Heart left ventricle (tissue), 16 donors: ENCODE measurements around the gene NOL7. TPM values are rescaled to one million over a fixed set of nuclear protein-coding genes. Genes with fewer than 3 reads are reported as not detected.

Experiments used
- ATAC-seq, 4 donors: fragments of 200-7000 bp; cut with Tn5 transposase; one replicate each; pipeline ENCODE4 v1.9.1; 2020 to 2022; ENCODE audit warnings: moderate library complexity in 4 of 4, mild to moderate bottlenecking in 3 of 4, moderate number of reproducible peaks in 1 of 4
- DNase-seq, 5 donors: peaks; one replicate each; pipeline ENCODE4 v3.0.0-alpha.2; 2020
- H3K27ac ChIP-seq, 12 donors: fragments of 200-600 bp; sonication (generic) in 4 of 12; one replicate each; pipeline versions ENCODE4 v1.5.0 to v1.8.0; 2016 to 2022; ENCODE audit warnings: mild to moderate bottlenecking in 2 of 12
- H3K27me3 ChIP-seq, 9 donors: fragments of 200-600 bp; sonication (generic) in 2 of 9; one replicate each; pipeline versions ENCODE4 v1.5.1 to v1.8.0; 2016 to 2022; ENCODE audit warnings: mild to moderate bottlenecking in 3 of 9
- H3K36me3 ChIP-seq, 9 donors: fragments of 200-600 bp; sonication (generic) in 2 of 9; one replicate each; pipeline versions ENCODE4 v1.5.0 to v1.8.0; 2018 to 2022; ENCODE audit warnings: mild to moderate bottlenecking in 2 of 9
- H3K4me1 ChIP-seq, 12 donors: fragments of 200-600 bp; sonication (generic) in 4 of 12; one replicate each; pipeline versions ENCODE4 v1.5.0 to v1.8.0; 2016 to 2022; ENCODE audit warnings: mild to moderate bottlenecking in 3 of 12
- H3K4me3 ChIP-seq, 12 donors: fragments of 200-600 bp; sonication (generic) in 4 of 12; one replicate each; pipeline versions ENCODE4 v1.5.0 to v1.8.0; 2017 to 2022; ENCODE audit warnings: mild to moderate bottlenecking in 9 of 12, moderate library complexity in 4 of 12
- H3K9me3 ChIP-seq, 12 donors: fragments of 200-600 bp; sonication (generic) in 4 of 12; one replicate each; pipeline versions ENCODE4 v1.5.0 to v1.8.0; 2016 to 2022; ENCODE audit warnings: mild to moderate bottlenecking in 1 of 12
- POLR2A ChIP-seq, 2 donors: fragments of 450-650 bp; IDR thresholded peaks; one replicate each; pipeline ENCODE4 v1.6.1; 2017; ENCODE audit warnings: antibody characterized with exemption in 2 of 2, mild to moderate bottlenecking in 2 of 2, moderate library complexity in 2 of 2
- WGBS, 4 donors: extraction: QIAGEN DNeasy Blood & Tissue Kit in 2 of 4; methylation state at CpG; one replicate each; pipeline versions ENCODE4 v1.1.5 to v1.1.7; 2013 to 2018; 5-methylcytosine and 5-hydroxymethylcytosine counted together
- intact Hi-C, 10 donors: fragments of 100-400 bp; cut with DNase I; formaldehyde crosslinking; loops; one replicate each; pipeline versions ENCODE4 v1.11.1 to v1.14.2; 2022
- polyA plus RNA-seq, 2 donors: library from polyadenylated mRNA; stranded (reverse); fragments of 200-250 nt; gene quantifications; one replicate each; pipeline ENCODE4 v1.2.3, GENCODE V29; 2013
- total RNA-seq, 9 donors: library from RNA; depleted of rRNA in 2 of 9; stranded (reverse); fragments of >200 nt in 2 of 9; fragmentation: NEBNext Ultra II Directional in 3 of 9; extraction: Animal tissue kit (Norgen Biotek cat#: 25700) in 3 of 9; gene quantifications; one replicate each; pipeline versions ENCODE4 v1.1.0 to v1.2.4, GENCODE V29; 2016 to 2023
- TF ChIP-seq, protein P1 (sequence below), 12 donors: fragments of 200-600 bp; sonication (generic) in 4 of 12; IDR thresholded peaks; one replicate each; pipeline versions ENCODE4 v1.5.0 to v1.8.0; 2018 to 2022; ENCODE audit warnings: antibody characterized with exemption in 12 of 12, mild to moderate bottlenecking in 5 of 12
- donor health status: ischemic (EF 13 %, LVEDD 7.1; RV severe dilation, severe dysfunction).
- donor health status: healthy with polysubstance abuse.
- donor health status: DM: no; HTN: yes; CAD: no.
- donor health status: DM: no; HTN: no; CAD: no.
- donor health status: ischemic (EF 25% LVEDD 6.9; RV normal size, moderate dysfunction).
- donor health status: ischemic (EF 25% LVEDD 5.7; RV mildly dilated, moderate dysfunction).
- donor health status: healthy.
- donor health status: DM: yes; HTN: yes; CAD: no.
- donor health status: ischemic (EF 35%, LVEDD 5.7; RV mildly dilated, moderate dysfunction).
- donor health status: nonischemic (EF 11% LVEDD 7.7; RV severe dilation, severe dysfunction).
- donor health status: DM: yes; HTN: yes; CAD: no.
- donor health status: PGD.
- donor health status: ischemic (EF 29% LVEDD 5.4; RV normal size, mild dysfunction).
- donor health status: nonischemic (EF 23%, LVEDD 6.1; RV moderate dilation, normal function).

Gene NOL7
- total and polyA plus RNA-seq, 11 donors: 38.6 to 124 (median 54.6) TPM

DNA sequence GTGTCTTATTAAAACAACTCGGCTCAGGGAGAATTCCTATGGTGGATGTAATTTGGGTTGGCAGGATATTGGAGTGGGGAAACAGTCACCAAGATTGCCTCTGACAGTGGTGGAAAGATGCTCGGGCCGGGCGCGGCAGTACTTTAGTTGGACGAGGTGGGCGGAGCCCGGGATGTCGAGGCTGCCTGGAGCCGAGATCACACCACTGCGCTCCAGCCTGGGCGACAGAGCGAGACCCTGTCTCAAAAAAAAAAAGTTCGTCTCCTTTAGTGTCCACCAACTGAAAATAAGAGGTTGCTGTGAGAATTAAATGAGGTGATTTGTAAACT, 621 bp downstream of the NOL7 start:
- Histone ChIP-seq H3K36me3 (peaks cover 0 to 44% (median 38%) of the 10 kb centered on the region in 9 donors), H3K27me3 (no peaks in the 10 kb centered on the region), H3K27ac (peak overlapping the region; percentile 75 to 94 (median 89)), H3K4me1 (peaks cover 3 to 42% (median 26%) of the 10 kb centered on the region in 12 donors), H3K4me3 (peak overlapping the region; percentile 66 to 96 (median 83)), H3K9me3 (no peaks in the 10 kb centered on the region)
- ATAC-seq (peak in 3 of 4 donors; percentile 29 to 55 (median 31)), DNase-seq (peak; percentile 53 to 72 (median 55))
- TF ChIP-seq POLR2A (IDR thresholded peaks at IDR 0.05): no peak
- TF ChIP-seq, protein P1, sequence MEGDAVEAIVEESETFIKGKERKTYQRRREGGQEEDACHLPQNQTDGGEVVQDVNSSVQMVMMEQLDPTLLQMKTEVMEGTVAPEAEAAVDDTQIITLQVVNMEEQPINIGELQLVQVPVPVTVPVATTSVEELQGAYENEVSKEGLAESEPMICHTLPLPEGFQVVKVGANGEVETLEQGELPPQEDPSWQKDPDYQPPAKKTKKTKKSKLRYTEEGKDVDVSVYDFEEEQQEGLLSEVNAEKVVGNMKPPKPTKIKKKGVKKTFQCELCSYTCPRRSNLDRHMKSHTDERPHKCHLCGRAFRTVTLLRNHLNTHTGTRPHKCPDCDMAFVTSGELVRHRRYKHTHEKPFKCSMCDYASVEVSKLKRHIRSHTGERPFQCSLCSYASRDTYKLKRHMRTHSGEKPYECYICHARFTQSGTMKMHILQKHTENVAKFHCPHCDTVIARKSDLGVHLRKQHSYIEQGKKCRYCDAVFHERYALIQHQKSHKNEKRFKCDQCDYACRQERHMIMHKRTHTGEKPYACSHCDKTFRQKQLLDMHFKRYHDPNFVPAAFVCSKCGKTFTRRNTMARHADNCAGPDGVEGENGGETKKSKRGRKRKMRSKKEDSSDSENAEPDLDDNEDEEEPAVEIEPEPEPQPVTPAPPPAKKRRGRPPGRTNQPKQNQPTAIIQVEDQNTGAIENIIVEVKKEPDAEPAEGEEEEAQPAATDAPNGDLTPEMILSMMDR (IDR thresholded peaks at IDR 0.05): no peak
- WGBS, 4 donors: 0 to 1% (median 0%) methylated on average over 14 of the region's 14 CpGs
- intact Hi-C loops: loop anchor here in 8 of 10 donors (1.0 to 10.0 kb wide), 9 partner anchors 41 to 288 kb away; partner anchors contain the start of genes RANBP9 (in 4 of the 8), SIRT5 (in 1 of the 8) and TBC1D7 (in 1 of the 8)

DNA sequence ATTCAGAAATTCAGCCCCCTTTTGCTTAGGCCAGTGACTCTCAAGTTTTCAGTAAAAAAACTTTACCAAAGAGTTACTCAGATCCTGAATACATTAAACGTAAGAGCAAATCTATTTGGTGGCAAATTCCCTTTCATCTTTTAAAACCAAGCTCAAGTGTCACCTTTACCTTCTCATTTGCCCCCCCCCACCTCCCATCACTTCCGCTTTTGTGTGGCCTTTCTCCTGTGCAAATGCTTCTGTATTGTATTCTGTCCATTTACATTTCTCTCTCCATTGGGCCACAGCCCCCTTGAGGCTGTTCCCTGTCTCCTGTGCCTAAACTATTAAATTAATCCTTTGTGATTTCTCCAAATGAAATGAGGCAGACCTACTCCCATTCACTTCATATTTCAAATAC, 1.9 kb downstream of the NOL7 start:
- Histone ChIP-seq H3K4me3 (no peak overlapping the region), H3K4me1 (peaks cover 3 to 33% (median 24%) of the 10 kb centered on the region in 12 donors), H3K9me3 (no peaks in the 10 kb centered on the region), H3K36me3 (peaks cover 0 to 57% (median 51%) of the 10 kb centered on the region in 9 donors), H3K27ac (no peak overlapping the region), H3K27me3 (no peaks in the 10 kb centered on the region)
- DNase-seq (no peak), ATAC-seq (no peak)
- 74 to 89% (median 87%) methylated on average over 2 of the region's 2 CpGs for WGBS, 4 donors
- TF ChIP-seq, protein P1 (IDR thresholded peaks at IDR 0.05): no peak
- TF ChIP-seq POLR2A (IDR thresholded peaks at IDR 0.05): no peak
- intact Hi-C loops: loop anchor here in 6 of 10 donors (5.0 to 10.0 kb wide), 6 partner anchors 88 to 290 kb away; partner anchors contain the start of genes RANBP9 (in 2 of the 6) and TBC1D7 (in 1 of the 6)

DNA sequence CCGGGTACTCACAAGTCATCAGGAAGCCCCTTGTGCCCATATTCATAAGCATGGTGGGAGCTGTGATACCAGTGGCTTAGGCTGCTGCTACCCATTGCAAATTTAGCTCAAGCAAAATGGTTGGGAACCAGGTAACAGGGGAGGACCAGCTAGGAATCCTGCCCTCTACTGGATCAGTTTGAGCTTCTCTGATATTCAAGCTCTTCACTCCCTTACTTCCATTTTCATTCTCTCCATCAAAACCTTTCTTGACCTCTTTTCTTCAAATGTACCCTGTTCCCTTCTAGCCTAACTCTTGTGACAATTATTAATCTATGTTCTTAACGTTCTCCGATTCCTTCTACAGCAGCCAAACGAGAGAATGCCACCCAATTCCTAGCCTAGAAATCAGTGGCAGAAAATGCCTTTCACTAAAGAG, 9.7 kb downstream of the NOL7 start:
- Histone ChIP-seq H3K9me3 (no peaks in the 10 kb centered on the region), H3K4me3 (no peak overlapping the region), H3K27ac (no peak overlapping the region), H3K27me3 (no peaks in the 10 kb centered on the region), H3K4me1 (no peaks in the 10 kb centered on the region), H3K36me3 (peaks cover 0 to 100% (median 94%) of the 10 kb centered on the region in 9 donors)
- ATAC-seq: peak in 3 of 4 donors; percentile 37 to 64 (median 48)
- 63 to 75% (median 66%) methylated on average over 4 of the region's 4 CpGs for WGBS, 4 donors
- DNase-seq: no peak
- intact Hi-C loops: loop anchor here in 2 of 10 donors (5.0 kb wide), 2 partner anchors 82 to 87 kb away; partner anchors contain the start of gene RANBP9 (in 1 of the 2)
- TF ChIP-seq, protein P1 (IDR thresholded peaks at IDR 0.05): peak in 11 of 12 donors; percentile 10 to 49 (median 34)
- TF ChIP-seq POLR2A (IDR thresholded peaks at IDR 0.05): no peak

DNA sequence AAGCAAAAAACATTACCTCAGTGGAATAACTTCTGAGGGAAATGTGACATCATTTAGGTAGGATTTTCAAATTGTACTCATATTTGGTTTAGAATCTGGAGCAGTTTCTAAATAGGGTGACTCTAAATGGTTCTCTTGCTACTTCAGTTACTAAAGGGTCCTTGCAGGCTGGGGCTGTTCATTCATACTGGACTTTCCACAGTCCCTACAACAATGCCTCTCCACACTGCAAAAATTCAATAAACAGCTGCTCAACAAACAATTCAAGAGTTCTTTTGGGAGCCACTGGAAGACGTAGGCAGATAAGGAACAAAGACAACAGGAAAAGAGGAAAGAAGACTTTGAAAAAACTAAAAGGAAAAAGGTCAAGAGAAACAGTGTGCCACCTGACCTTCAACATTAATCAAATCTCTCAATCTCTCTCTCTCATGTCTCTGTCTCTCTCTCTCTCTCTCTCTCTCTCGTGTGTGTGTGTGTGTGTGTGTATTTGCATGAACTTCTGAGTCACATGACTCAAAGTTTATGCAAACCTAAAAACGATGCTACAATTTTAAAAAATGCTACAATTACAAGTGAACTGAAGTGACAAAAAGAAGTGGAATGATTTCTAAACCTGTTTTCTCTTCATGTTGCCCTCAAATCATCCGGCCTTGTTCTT, 14.5 kb downstream of the NOL7 start:
- TF ChIP-seq, protein P1 (IDR thresholded peaks at IDR 0.05): no peak
- no peak for TF ChIP-seq POLR2A (IDR thresholded peaks at IDR 0.05)
- ATAC-seq (no peak), DNase-seq (no peak)
- Histone ChIP-seq H3K27ac (no peak overlapping the region), H3K4me3 (no peak overlapping the region), H3K4me1 (peaks cover 0 to 7% (median 0%) of the 10 kb centered on the region in 12 donors), H3K27me3 (no peaks in the 10 kb centered on the region), H3K9me3 (no peaks in the 10 kb centered on the region), H3K36me3 (peaks cover 0 to 97% (median 81%) of the 10 kb centered on the region in 9 donors)
- 58 to 68% (median 61%) methylated on average over 4 of the region's 4 CpGs for WGBS, 4 donors
- intact Hi-C loops: loop anchor here in 3 of 10 donors (5.0 to 10.0 kb wide), 3 partner anchors 78 to 145 kb away; partner anchors contain the start of gene RANBP9 (in 1 of the 3)
